Ascending aorta (tissue), 2 donors: ENCODE data around the gene ANKRD10. TPM values are rescaled to one million over a fixed set of nuclear protein-coding genes. Genes with fewer than 3 reads are reported as not detected.

ENCODE experiments used
- DNase-seq, 2 donors: peaks; one replicate each; pipeline ENCODE4 v3.0.0-alpha.2; 2019; ENCODE audit warnings: low spot score in 2 of 2
- H3K27ac ChIP-seq, 2 donors: fragments of 200-600 bp; sonication (generic); one replicate each; pipeline ENCODE4 v1.5.1; 2016 to 2017; ENCODE audit warnings: mild to moderate bottlenecking in 1 of 2
- H3K27me3 ChIP-seq: fragments of 200-600 bp; sonication (generic); one replicate; pipeline ENCODE4 v1.5.1; 2017
- H3K36me3 ChIP-seq, 2 donors: fragments of 200-600 bp; sonication (generic); one replicate each; pipeline ENCODE4 v1.5.1; 2016
- H3K4me1 ChIP-seq, 2 donors: fragments of 200-600 bp; sonication (generic); one replicate each; pipeline ENCODE4 v1.5.1; 2016 to 2017; ENCODE audit warnings: mild to moderate bottlenecking in 1 of 2
- H3K4me3 ChIP-seq, 2 donors: fragments of 200-600 bp; sonication (generic); one replicate each; pipeline ENCODE4 v1.5.1; 2016 to 2017; ENCODE audit warnings: mild to moderate bottlenecking in 1 of 2
- H3K9me3 ChIP-seq, 2 donors: fragments of 200-600 bp; sonication (generic); one replicate each; pipeline ENCODE4 v1.5.1; 2016
- intact Hi-C: fragments of 100-400 bp; cut with DNase I; formaldehyde crosslinking; loops from one replicate; pipeline ENCODE4 v1.15.1; 2023
- total RNA-seq: library from RNA; depleted of rRNA; stranded (reverse); fragments of >200 nt; gene quantifications from one replicate; pipeline ENCODE4 v1.1.0, GENCODE V29; 2016
- TF ChIP-seq, protein P1 (sequence below), 3 experiments: fragments of 200-600 bp in 2 of 3; fragments of 450-650 bp in 1 of 3; sonication (generic) in 2 of 3; IDR thresholded peaks; one replicate each; pipeline ENCODE4 v1.5.1; 2016 to 2019; ENCODE audit warnings: antibody characterized with exemption in 3 of 3, mild to moderate bottlenecking in 1 of 3, moderate library complexity in 1 of 3

ANKRD10 gene
- total RNA-seq, 1 donor from 2014 or later = 100 TPM

DNA sequence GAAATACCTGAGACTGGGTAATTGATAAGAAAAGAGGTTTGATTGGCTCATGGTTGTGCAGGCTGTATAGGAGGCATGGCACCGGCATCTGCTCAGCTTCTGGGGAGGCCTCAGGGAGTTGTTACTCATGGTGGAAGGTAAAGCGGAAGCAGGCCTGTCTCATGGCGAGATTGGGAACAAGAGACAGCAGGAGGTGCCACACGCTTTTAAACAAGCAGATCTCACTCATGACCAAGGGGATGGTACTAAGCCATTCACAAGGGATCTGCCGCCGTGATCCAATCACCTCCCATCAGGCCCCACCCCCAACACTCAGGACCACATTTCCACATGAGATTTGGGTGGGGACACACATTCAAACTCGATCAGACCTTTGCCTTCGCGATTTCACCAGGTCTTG is 86.2 kb downstream of the ANKRD10 start:
- Histone ChIP-seq H3K27ac (no peak overlapping the region), H3K4me1 (no peaks in the 10 kb centered on the region), H3K27me3 (no peaks in the 10 kb centered on the region), H3K9me3 (no peaks in the 10 kb centered on the region), H3K36me3 (no peaks in the 10 kb centered on the region), H3K4me3 (no peak overlapping the region)
- TF ChIP-seq, protein P1, sequence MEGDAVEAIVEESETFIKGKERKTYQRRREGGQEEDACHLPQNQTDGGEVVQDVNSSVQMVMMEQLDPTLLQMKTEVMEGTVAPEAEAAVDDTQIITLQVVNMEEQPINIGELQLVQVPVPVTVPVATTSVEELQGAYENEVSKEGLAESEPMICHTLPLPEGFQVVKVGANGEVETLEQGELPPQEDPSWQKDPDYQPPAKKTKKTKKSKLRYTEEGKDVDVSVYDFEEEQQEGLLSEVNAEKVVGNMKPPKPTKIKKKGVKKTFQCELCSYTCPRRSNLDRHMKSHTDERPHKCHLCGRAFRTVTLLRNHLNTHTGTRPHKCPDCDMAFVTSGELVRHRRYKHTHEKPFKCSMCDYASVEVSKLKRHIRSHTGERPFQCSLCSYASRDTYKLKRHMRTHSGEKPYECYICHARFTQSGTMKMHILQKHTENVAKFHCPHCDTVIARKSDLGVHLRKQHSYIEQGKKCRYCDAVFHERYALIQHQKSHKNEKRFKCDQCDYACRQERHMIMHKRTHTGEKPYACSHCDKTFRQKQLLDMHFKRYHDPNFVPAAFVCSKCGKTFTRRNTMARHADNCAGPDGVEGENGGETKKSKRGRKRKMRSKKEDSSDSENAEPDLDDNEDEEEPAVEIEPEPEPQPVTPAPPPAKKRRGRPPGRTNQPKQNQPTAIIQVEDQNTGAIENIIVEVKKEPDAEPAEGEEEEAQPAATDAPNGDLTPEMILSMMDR (IDR thresholded peaks at IDR 0.05) = no peak
- intact Hi-C loops = no loop called here
- DNase-seq = no peak

Other genes starting within 250 kb of the ANKRD10 start
- gene CARS2, start 209.0 kb downstream of the ANKRD10 start, total RNA-seq = 41.0 TPM
- gene ING1, start 201.4 kb downstream of the ANKRD10 start, total RNA-seq = 12.0 TPM
- gene ARHGEF7, start 200.2 kb upstream of the ANKRD10 start, total RNA-seq = 32.2 TPM